ENCODE data around the gene MGMT. TPM values are rescaled to one million over a fixed set of nuclear protein-coding genes. Genes with fewer than 3 reads are reported as not detected.

MGMT gene
- total and polyA plus RNA-seq, 2 donors (not counting 1 experiment from before 2014, with no cell fraction given): 1.9 to 29.1 TPM

DNA sequence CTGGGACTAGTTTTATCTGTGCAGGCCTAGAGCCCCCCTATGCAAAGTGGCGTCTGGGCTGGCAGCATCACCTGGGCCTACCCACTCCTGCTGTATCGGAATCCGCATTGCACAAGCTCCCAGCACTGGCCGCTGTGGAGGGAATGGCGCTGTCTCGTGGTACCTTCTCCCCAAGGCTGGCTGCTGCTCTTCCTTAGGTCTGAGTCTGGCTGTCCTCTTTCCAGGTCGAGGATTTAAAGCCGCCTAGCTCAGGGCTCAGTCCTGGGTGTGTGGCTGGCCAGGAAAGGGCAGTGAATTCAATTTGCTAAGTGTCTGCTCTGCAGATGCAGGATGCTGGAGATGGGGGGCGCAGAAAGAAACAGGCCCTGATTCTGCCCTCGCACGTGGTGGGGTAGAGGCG lies 44.7 kb downstream of the MGMT start:
- TF ChIP-seq CTCF (conservative IDR thresholded peaks at IDR 0.05 in 1 of 2, IDR thresholded peaks at IDR 0.05 in 1 of 2; ENCODE audit: low read depth in 1 of 2, low read length in 2 of 2) (no peak), EZH2 (IDR thresholded peaks at IDR 0.05; ENCODE audit: low read length, missing control alignments) (no peak)
- no peak overlapping the region for H2AFZ ChIP-seq (ENCODE audit: low read length)

GRCh38 chr10:129513312-129513711 lies 46.3 kb downstream of the MGMT start:
- DNase-seq (ENCODE audit: low read depth in 2 of 2): no peak
- Histone ChIP-seq H3K4me3 (replicated peaks in 1 of 4; ENCODE audit: control extremely low read depth in 1 of 4, insufficient read depth in 1 of 4, low read depth in 3 of 4, low read length in 4 of 4) (no peak overlapping the region), H3K4me1 (ENCODE audit: control insufficient read depth, extremely low read depth, insufficient read depth, low read length) (no peaks in the 10 kb centered on the region), H3K4me2 (ENCODE audit: extremely low read depth, insufficient read depth, low read length) (no peak overlapping the region), H3K79me2 (ENCODE audit: control insufficient read depth, insufficient read depth, low read length) (no peaks in the 10 kb centered on the region), H3K27ac (ENCODE audit: insufficient read depth, low read length) (no peak overlapping the region), H3K27me3 (ENCODE audit: control insufficient read depth, insufficient read depth, low read length) (no peaks in the 10 kb centered on the region), H3K9ac (ENCODE audit: insufficient read depth, low read length) (no peak overlapping the region), H4K20me1 (ENCODE audit: control insufficient read depth, extremely low read depth, insufficient read depth, low read length) (no peaks in the 10 kb centered on the region), H3K9me3 (ENCODE audit: control insufficient read depth, insufficient read depth, low read depth, low read length) (no peaks in the 10 kb centered on the region), H3K36me3 (ENCODE audit: control insufficient read depth, insufficient read depth, low read length) (no peaks in the 10 kb centered on the region), H2AFZ (ENCODE audit: low read length) (no peak overlapping the region)
- no peak for TF ChIP-seq EZH2 (IDR thresholded peaks at IDR 0.05; ENCODE audit: low read length, missing control alignments)
- TF ChIP-seq CTCF (conservative IDR thresholded peaks at IDR 0.05 in 1 of 2, IDR thresholded peaks at IDR 0.05 in 1 of 2; ENCODE audit: low read depth in 1 of 2, low read length in 2 of 2): no peak

More for the DNA sequence above, 44.7 kb downstream of the MGMT start:
- H3K79me2 ChIP-seq (ENCODE audit: control insufficient read depth, insufficient read depth, low read length): no peaks in the 10 kb centered on the region
- no peaks in the 10 kb centered on the region for H3K27me3 ChIP-seq (ENCODE audit: control insufficient read depth, insufficient read depth, low read length)
- H3K9ac ChIP-seq (ENCODE audit: insufficient read depth, low read length): no peak overlapping the region
- no peaks in the 10 kb centered on the region for H3K9me3 ChIP-seq (ENCODE audit: control insufficient read depth, insufficient read depth, low read depth, low read length)
- no peak for DNase-seq (ENCODE audit: low read depth in 2 of 2)
- H4K20me1 ChIP-seq (ENCODE audit: control insufficient read depth, extremely low read depth, insufficient read depth, low read length): no peaks in the 10 kb centered on the region
- H3K4me2 ChIP-seq (ENCODE audit: extremely low read depth, insufficient read depth, low read length): no peak overlapping the region
- H3K36me3 ChIP-seq (ENCODE audit: control insufficient read depth, insufficient read depth, low read length): no peaks in the 10 kb centered on the region
- H3K4me3 ChIP-seq (replicated peaks in 1 of 4; ENCODE audit: control extremely low read depth in 1 of 4, insufficient read depth in 1 of 4, low read depth in 3 of 4, low read length in 4 of 4): no peak overlapping the region
- H3K27ac ChIP-seq (ENCODE audit: insufficient read depth, low read length): no peak overlapping the region
- no peaks in the 10 kb centered on the region for H3K4me1 ChIP-seq (ENCODE audit: control insufficient read depth, extremely low read depth, insufficient read depth, low read length)

- Histone ChIP-seq H3K27me3 (ENCODE audit: control insufficient read depth, insufficient read depth, low read length) (no peaks in the 10 kb centered on the region), H3K4me1 (ENCODE audit: control insufficient read depth, extremely low read depth, insufficient read depth, low read length) (no peaks in the 10 kb centered on the region), H3K4me2 (ENCODE audit: extremely low read depth, insufficient read depth, low read length) (no peak overlapping the region), H3K9me3 (ENCODE audit: control insufficient read depth, insufficient read depth, low read depth, low read length) (no peaks in the 10 kb centered on the region), H2AFZ (ENCODE audit: low read length) (no peak overlapping the region), H3K4me3 (replicated peaks in 1 of 4; ENCODE audit: control extremely low read depth in 1 of 4, insufficient read depth in 1 of 4, low read depth in 3 of 4, low read length in 4 of 4) (no peak overlapping the region), H3K79me2 (ENCODE audit: control insufficient read depth, insufficient read depth, low read length) (no peaks in the 10 kb centered on the region), H3K27ac (ENCODE audit: insufficient read depth, low read length) (no peak overlapping the region), H3K36me3 (ENCODE audit: control insufficient read depth, insufficient read depth, low read length) (no peaks in the 10 kb centered on the region), H4K20me1 (ENCODE audit: control insufficient read depth, extremely low read depth, insufficient read depth, low read length) (no peaks in the 10 kb centered on the region), H3K9ac (ENCODE audit: insufficient read depth, low read length) (no peak overlapping the region)
- TF ChIP-seq CTCF (conservative IDR thresholded peaks at IDR 0.05 in 1 of 2, IDR thresholded peaks at IDR 0.05 in 1 of 2; ENCODE audit: low read depth in 1 of 2, low read length in 2 of 2) (no peak), EZH2 (IDR thresholded peaks at IDR 0.05; ENCODE audit: low read length, missing control alignments) (no peak)
- no peak for DNase-seq (ENCODE audit: low read depth in 2 of 2)
Observed at GRCh38 chr10:129514568-129515451, 47.8 kb downstream of the MGMT start.

Measured in fibroblast of lung (primary cell).